Activated CD4-positive, alpha-beta memory T cell treated with anti-CD3 and anti-CD28 coated beads for 36 hours (primary cell): Measurements from ENCODE around the gene SP110. TPM values are rescaled to one million over a fixed set of nuclear protein-coding genes. Genes with fewer than 3 reads are reported as not detected.

Experiments used
- CTCF ChIA-PET: fragments of 350-600 bp; sonication (Branson Sonifier 250); formaldehyde crosslinking; loops from one replicate; lab custom pipeline; 2021; ENCODE audit warnings: antibody characterized with exemption, inconsistent platforms; lab: Charles Lee
- POLR2A ChIA-PET: fragments of 350-600 bp; sonication (Branson Sonifier 250); formaldehyde crosslinking; loops from one replicate; lab custom pipeline; 2021; ENCODE audit warnings: antibody characterized with exemption; lab: Charles Lee
- DNase-seq: peaks from one replicate; pipeline ENCODE4 v3.0.0-alpha.2; 2020
- H3K27ac Mint-ChIP-seq: one replicate; pipeline ENCODE4 v1.8.0; 2021; ENCODE audit warnings: mixed read lengths
- H3K27me3 Mint-ChIP-seq: one replicate; pipeline ENCODE4 v1.8.0; 2021; ENCODE audit warnings: mixed read lengths
- H3K36me3 Mint-ChIP-seq: one replicate; pipeline ENCODE4 v1.8.0; 2021; ENCODE audit warnings: mixed read lengths
- H3K4me1 Mint-ChIP-seq: one replicate; pipeline ENCODE4 v1.8.0; 2021; ENCODE audit warnings: low read depth, mixed read lengths
- H3K4me3 Mint-ChIP-seq: one replicate; pipeline ENCODE4 v1.8.0; 2021; ENCODE audit warnings: mild to moderate bottlenecking, mixed read lengths
- H3K9me3 Mint-ChIP-seq: one replicate; pipeline ENCODE4 v1.8.0; 2021; ENCODE audit warnings: mixed read lengths
- intact Hi-C: fragments of 100-400 bp; cut with micrococcal nuclease; formaldehyde crosslinking; loops from one replicate; pipeline ENCODE4 v1.15.1; 2023
- total RNA-seq, 2 experiments: library from RNA; stranded (reverse); gene quantifications; one replicate each; pipeline ENCODE4 v1.2.3, GENCODE V29; 2021

Gene SP110
- total RNA-seq, 2 experiments from 2014 or later = 91.5 to 94.1 TPM

DNA sequence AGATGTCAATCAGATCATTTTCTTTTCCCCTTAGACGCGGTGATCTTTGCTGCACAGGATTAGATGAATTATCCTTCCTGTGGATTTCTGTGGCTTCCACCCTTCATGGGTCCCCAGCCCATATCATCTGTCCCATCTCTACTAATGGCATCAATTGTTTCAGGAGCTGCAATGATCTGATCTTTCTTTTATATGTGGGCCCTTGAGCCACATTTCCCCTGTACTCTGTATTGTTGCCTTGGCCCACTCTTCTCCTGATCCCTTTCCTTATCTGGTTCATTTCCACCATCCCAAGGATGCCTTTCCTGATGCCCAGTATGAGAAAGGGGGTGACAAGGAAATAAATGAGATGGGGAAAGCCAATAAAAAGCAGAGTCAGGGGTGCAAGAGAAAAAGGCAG, 30.4 kb upstream of the SP110 start:
- no peak overlapping the region for H3K4me3 Mint-ChIP-seq
- peaks cover 2% of the 10 kb centered on the region for H3K4me1 Mint-ChIP-seq
- ChIA-PET POLR2A (no interaction called here), CTCF (interaction anchor here (1.1 kb wide), 1 partner anchor 48 kb away, joined by 3 read pairs; no protein-coding TSS in a partner anchor)
- H3K27me3 Mint-ChIP-seq = no peaks in the 10 kb centered on the region
- intact Hi-C loops = no loop called here
- no peak overlapping the region for H3K27ac Mint-ChIP-seq
- H3K36me3 Mint-ChIP-seq = peaks cover 8% of the 10 kb centered on the region
- DNase-seq = no peak
- H3K9me3 Mint-ChIP-seq = no peaks in the 10 kb centered on the region

DNA sequence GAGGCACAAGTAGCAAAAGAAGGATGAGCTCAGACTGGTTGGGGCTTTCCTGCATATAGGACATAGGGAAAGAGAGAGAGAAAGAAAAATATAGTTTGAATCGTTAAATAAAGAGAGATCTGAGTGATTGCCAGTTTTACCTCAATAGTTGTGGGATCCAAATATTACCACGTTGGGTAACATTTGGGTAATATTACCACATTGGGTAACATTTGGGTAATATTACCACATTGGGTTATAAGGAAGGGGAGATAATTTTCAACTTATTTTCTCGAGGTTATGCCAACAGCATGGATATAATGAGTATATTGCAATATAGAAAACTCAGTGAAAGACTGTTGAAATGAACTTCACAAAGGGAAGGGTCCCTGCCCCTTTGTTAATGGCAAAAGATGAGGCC, 26.4 kb upstream of the SP110 start:
- H3K27me3 Mint-ChIP-seq = no peaks in the 10 kb centered on the region
- peaks cover 25% of the 10 kb centered on the region for H3K36me3 Mint-ChIP-seq
- H3K9me3 Mint-ChIP-seq = no peaks in the 10 kb centered on the region
- ChIA-PET POLR2A (no interaction called here), CTCF (no interaction called here)
- no peak for DNase-seq
- no peak overlapping the region for H3K27ac Mint-ChIP-seq
- no peaks in the 10 kb centered on the region for H3K4me1 Mint-ChIP-seq
- no peak overlapping the region for H3K4me3 Mint-ChIP-seq
- intact Hi-C loops = no loop called here

DNA sequence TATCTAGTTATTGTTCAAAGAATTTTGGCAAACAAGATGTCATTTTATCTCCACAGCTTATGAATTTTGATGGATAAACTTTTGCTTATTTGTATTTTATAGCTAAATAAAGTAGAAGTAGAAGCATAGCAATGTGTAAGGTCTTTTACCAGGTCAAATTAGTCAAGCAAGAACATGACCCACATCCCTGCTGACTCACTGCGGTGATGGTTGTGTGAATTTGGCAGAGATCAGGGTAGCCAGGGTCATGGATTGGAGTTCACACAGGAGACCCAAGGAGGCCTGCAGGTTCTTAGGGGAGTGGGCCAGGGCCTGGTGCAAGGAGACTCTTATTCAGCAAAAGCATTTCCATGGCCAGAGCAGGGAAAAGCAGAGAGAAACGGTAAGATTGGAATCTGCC, 24.4 kb upstream of the SP110 start:
- Mint-ChIP-seq H3K9me3 (no peaks in the 10 kb centered on the region), H3K27ac (no peak overlapping the region), H3K4me1 (no peaks in the 10 kb centered on the region), H3K4me3 (no peak overlapping the region), H3K27me3 (no peaks in the 10 kb centered on the region), H3K36me3 (peaks cover 36% of the 10 kb centered on the region)
- ChIA-PET CTCF (no interaction called here), POLR2A (no interaction called here)
- intact Hi-C loops = no loop called here
- no peak for DNase-seq

DNA sequence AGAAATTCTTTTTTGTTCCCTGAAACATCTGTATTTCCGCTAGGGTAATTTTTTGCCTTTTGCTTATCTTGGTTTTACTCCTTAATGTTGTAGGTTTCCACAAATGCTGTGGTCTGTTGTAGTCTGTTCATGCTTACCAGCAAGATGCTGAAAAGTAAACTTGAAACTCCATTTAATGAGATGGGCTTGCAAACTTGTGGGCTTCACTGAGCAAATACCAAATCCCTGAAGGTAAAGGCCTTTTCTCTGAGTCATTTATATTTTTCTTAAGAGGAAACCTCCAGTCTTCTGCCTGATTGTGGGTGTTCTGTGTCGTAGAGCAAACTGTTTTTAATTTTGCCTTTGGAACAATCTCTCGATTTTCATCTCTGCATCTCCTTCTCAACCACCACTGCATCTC, 15.1 kb upstream of the SP110 start:
- H3K36me3 Mint-ChIP-seq = peaks cover 68% of the 10 kb centered on the region
- peak overlapping the region; percentile 83 for H3K27ac Mint-ChIP-seq
- peak overlapping the region; percentile 23 for H3K4me3 Mint-ChIP-seq
- peaks cover 15% of the 10 kb centered on the region for H3K9me3 Mint-ChIP-seq
- H3K4me1 Mint-ChIP-seq = peaks cover 55% of the 10 kb centered on the region
- intact Hi-C loops = loop anchor here (1.0 to 5.0 kb wide), 6 partner anchors 10 to 112 kb away; partner anchors contain the start of gene SP140
- POLR2A ChIA-PET = no interaction called here
- DNase-seq = no peak
- CTCF ChIA-PET = no interaction called here
- H3K27me3 Mint-ChIP-seq = no peaks in the 10 kb centered on the region

DNA sequence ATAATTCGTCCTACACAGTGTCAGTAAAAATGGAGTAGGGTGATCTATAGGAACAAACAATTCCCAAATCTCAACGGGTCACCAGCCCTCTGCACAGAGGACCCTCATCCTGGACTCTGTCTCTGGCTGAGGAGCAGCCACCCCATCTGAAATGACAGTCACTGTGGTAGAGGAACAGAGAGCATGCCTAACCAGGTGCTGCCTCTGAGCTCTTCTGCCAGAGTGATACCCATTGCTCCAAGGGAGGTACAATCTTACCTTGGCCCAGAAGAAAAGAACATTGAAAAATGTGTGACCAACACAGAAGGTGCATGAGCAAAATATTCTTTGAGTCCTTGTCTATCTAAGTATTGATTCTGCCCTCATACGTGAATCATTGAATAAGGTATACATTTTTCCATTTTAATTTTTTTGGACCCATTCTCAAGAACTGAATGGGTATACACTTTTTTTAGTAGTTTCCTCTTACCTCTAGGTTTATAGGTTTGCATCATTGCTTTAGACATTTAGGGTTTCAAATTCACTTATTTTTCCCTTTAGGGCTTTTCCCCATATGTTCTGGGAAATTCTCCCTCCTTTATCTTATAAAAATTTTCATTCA, 14.4 kb upstream of the SP110 start:
- intact Hi-C loops = loop anchor here (1.0 to 5.0 kb wide), 4 partner anchors 9 to 113 kb away; partner anchors contain the start of gene SP140
- ChIA-PET CTCF (no interaction called here), POLR2A (interaction anchor here (1.1 kb wide), 2 partner anchors 15 to 188 kb away, joined by 3 read pairs; partner anchors contain the start of gene SP110)
- Mint-ChIP-seq H3K36me3 (peaks cover 67% of the 10 kb centered on the region), H3K9me3 (peaks cover 17% of the 10 kb centered on the region), H3K4me3 (peak overlapping the region; percentile 16), H3K27me3 (no peaks in the 10 kb centered on the region), H3K4me1 (peaks cover 58% of the 10 kb centered on the region), H3K27ac (peak overlapping the region; percentile 83)
- DNase-seq = peak; percentile 27

DNA sequence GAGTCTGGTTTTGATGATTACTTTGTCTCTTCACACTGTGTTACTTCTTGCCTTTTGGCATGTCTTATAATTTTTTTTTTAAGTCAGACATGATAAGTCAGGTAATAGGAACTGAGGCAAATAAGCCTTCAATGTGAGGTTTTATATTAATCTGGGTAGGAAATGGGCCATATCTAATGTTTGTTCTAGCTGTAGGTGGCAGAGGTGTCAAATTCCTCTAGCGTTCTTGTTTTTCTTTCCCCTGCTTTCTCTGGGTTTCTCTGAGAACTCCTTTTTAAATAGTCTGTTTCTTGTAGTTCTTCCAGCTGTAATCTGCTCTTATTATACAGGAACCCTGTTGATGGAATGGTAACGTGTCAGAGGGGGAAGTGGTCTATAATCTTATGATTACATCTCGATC, 11.5 kb upstream of the SP110 start:
- no peak for DNase-seq
- Mint-ChIP-seq H3K9me3 (peaks cover 17% of the 10 kb centered on the region), H3K4me1 (peaks cover 71% of the 10 kb centered on the region), H3K27ac (peak overlapping the region; percentile 64), H3K4me3 (peak overlapping the region; percentile 34), H3K27me3 (no peaks in the 10 kb centered on the region), H3K36me3 (peaks cover 58% of the 10 kb centered on the region)
- intact Hi-C loops = loop anchor here (5.0 kb wide), 1 partner anchor 116 kb away; no protein-coding TSS in a partner anchor
- ChIA-PET CTCF (no interaction called here), POLR2A (no interaction called here)

DNA sequence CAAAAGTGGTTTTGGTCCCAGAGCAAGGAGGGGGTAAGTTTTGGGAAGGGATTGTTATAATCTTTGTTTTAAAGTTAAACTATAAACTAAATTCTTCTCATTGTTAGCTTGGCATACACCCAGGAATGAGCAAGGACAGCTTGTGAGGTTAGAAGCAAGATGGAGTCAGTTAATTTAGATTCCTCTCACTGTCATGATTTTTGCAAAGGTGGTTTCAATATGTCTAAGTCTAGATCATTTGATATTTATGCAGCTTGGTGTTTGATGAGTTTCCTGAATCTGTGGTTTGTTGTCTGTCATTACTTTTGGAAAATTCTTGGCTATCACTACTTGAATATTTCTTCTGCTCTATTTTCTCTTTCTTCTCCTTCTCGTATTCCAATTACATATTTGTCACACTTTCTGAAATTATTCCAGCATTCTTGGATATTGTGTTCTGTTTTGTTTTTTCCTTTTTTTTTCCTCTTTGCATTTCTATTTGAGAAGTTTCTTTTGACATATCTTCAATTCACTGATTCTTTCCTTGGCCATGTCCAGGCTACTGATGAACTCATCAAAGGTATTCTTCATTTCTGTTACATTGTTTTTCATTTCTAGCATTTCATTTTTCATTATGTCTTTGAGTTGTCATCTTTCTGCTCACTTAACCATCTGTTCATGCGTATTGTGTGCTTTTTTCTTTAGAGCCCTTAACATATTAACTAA, 10.9 kb upstream of the SP110 start:
- intact Hi-C loops = loop anchor here (5.0 kb wide), 1 partner anchor 117 kb away; no protein-coding TSS in a partner anchor
- H3K27me3 Mint-ChIP-seq = no peaks in the 10 kb centered on the region
- peaks cover 66% of the 10 kb centered on the region for H3K4me1 Mint-ChIP-seq
- CTCF ChIA-PET = interaction anchor here (0.9 kb wide), 1 partner anchor 163 kb away, joined by 3 read pairs; no protein-coding TSS in a partner anchor
- peak overlapping the region; percentile 64 for H3K27ac Mint-ChIP-seq
- H3K36me3 Mint-ChIP-seq = peaks cover 54% of the 10 kb centered on the region
- H3K9me3 Mint-ChIP-seq = peaks cover 17% of the 10 kb centered on the region
- peak overlapping the region; percentile 65 for H3K4me3 Mint-ChIP-seq
- POLR2A ChIA-PET = interaction anchor here (0.8 to 1.1 kb wide), 3 partner anchors 23 to 97 kb away, joined by 3 to 4 read pairs (median 3); no protein-coding TSS in a partner anchor
- DNase-seq = no peak

DNA sequence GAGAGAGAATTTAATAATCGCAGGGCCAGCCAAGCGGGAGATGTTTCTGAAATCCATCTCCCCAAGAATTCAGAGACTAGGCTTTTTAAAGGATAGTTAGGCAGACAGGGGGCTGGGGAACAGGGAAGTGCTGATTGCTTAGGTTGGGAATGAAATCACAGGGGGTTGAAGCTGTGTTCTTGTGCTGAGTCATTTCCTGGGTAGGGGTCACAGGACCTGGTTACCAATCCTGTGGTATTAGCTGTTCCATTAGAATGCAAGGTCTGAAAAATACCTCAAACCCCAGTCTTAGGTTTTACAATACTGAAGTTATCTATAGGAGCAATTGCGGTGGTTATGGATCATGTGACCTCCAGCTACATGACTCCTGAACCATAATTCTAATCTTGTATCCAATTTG, 10.3 kb upstream of the SP110 start:
- intact Hi-C loops = loop anchor here (5.0 kb wide), 1 partner anchor 117 kb away; no protein-coding TSS in a partner anchor
- DNase-seq = no peak
- peak overlapping the region; percentile 65 for H3K4me3 Mint-ChIP-seq
- POLR2A ChIA-PET = interaction anchor here (0.8 to 1.1 kb wide), 3 partner anchors 24 to 98 kb away, joined by 3 to 4 read pairs (median 3); no protein-coding TSS in a partner anchor
- no peaks in the 10 kb centered on the region for H3K27me3 Mint-ChIP-seq
- H3K27ac Mint-ChIP-seq = peak overlapping the region; percentile 64
- peaks cover 17% of the 10 kb centered on the region for H3K9me3 Mint-ChIP-seq
- CTCF ChIA-PET = interaction anchor here (0.9 kb wide), 1 partner anchor 163 kb away, joined by 3 read pairs; no protein-coding TSS in a partner anchor
- H3K36me3 Mint-ChIP-seq = peaks cover 48% of the 10 kb centered on the region
- H3K4me1 Mint-ChIP-seq = peaks cover 64% of the 10 kb centered on the region

DNA sequence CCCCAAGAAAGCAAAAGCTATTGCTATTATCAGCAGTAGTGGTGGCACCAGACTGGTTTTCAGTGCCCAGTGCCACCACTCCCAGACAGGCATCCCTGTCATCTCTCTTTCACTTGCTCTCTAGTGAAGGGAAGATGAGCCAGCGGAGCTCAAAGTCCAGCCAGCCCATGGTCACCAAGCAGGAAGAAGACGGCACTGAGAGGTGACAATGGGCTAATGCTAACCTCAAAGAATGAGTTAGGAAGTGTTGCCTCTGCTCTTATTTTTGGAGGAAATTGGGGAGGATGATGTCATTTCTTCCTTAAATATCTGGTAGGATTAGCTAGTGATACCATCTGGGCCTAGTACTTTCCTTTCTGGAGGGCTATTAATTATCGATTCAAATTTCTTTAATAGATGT, 7.4 kb upstream of the SP110 start:
- Mint-ChIP-seq H3K4me3 (peak overlapping the region; percentile 92), H3K27ac (peak overlapping the region; percentile 90), H3K27me3 (no peaks in the 10 kb centered on the region), H3K4me1 (peaks cover 69% of the 10 kb centered on the region), H3K36me3 (peaks cover 46% of the 10 kb centered on the region), H3K9me3 (peaks cover 17% of the 10 kb centered on the region)
- DNase-seq = peak; percentile 29
- ChIA-PET POLR2A (interaction anchor here (0.7 to 1.0 kb wide), 3 partner anchors 27 to 99 kb away, joined by 3 read pairs; partner anchors contain the start of gene SP140L), CTCF (interaction anchor here (0.5 to 1.9 kb wide), 5 partner anchors 25 to 385 kb away, joined by 3 to 5 read pairs (median 4); no protein-coding TSS in a partner anchor)
- intact Hi-C loops = loop anchor here (5.0 to 10.0 kb wide), 4 partner anchors 218 to 568 kb away; partner anchors contain the start of genes CAB39, FBXO36 and TRIP12

DNA sequence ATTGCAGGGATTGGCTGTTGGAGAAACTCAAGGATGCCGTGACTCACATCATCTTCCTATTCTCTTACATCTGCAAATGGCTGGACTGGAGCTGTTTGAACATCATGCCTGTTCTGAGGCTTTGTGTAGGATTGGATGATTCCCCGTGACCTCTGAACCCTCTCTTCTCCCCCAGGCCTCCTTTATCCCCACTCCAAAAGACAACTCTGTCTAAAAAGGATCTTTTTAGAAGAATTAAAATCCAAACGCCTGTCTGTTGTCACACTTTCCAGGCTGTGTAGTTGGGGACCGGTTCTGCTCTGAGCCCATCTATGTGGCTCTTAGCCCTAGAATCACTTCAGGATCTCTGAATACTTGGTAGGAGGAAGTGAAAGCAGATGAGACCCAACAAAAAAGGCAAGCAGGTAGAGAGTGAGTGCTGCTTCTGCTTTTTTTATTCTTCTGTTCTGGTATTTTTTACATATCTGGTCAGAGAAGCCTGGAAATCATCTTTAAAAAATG, 6.3 kb upstream of the SP110 start:
- Mint-ChIP-seq H3K27me3 (no peaks in the 10 kb centered on the region), H3K36me3 (peaks cover 36% of the 10 kb centered on the region), H3K4me1 (peaks cover 63% of the 10 kb centered on the region), H3K27ac (peak overlapping the region; percentile 97), H3K4me3 (peak overlapping the region; percentile 89), H3K9me3 (peaks cover 13% of the 10 kb centered on the region)
- ChIA-PET CTCF (interaction anchor here (1.2 kb wide), 1 partner anchor 488 kb away, joined by 3 read pairs; no protein-coding TSS in a partner anchor), POLR2A (interaction anchor here (0.6 to 2.0 kb wide), 8 partner anchors 21 to 568 kb away, joined by 3 to 12 read pairs (median 4); partner anchors contain the start of gene SP140L)
- intact Hi-C loops = loop anchor here (5.0 to 10.0 kb wide), 4 partner anchors 219 to 569 kb away; partner anchors contain the start of genes CAB39, FBXO36 and TRIP12
- peak; percentile 33 for DNase-seq

DNA sequence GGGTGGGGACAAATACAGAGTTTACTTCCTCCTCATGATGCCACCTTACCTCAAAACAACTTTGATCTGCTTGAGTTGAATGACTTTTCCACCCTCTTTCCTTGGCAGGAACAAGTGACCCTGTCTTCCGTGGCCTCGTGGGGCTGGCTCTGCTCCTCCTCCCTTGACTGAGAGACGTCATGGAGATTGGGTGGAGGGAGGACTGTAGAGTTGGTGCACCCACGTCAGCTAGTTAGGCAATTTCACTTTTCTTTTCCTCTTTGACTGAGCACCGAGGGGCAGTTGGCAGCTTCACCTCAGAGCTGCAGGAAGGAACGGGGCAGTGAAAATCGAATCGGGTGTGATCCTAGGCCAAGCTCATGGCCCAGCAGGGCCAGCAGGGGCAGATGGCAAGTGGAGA, 5.7 kb upstream of the SP110 start, which contains the start of gene SP140:
SP140 (plus strand) TSS at position 251 of the 400 bp plus-strand sequence; CDS start at position 360, 109 bp downstream.
- H3K4me3 Mint-ChIP-seq = peak within 1 kb of the TSS; percentile 89
- H3K9me3 Mint-ChIP-seq = peaks cover 7% of the 10 kb centered on the region
- CTCF ChIA-PET = interaction anchor here (1.2 to 1.3 kb wide), 2 partner anchors 23 to 489 kb away, joined by 3 read pairs; no protein-coding TSS in a partner anchor
- peak; percentile 92 for DNase-seq
- intact Hi-C loops = loop anchor here (1.0 to 10.0 kb wide), 7 partner anchors 9 to 569 kb away; partner anchors contain the start of genes CAB39, FBXO36 and TRIP12
- H3K4me1 Mint-ChIP-seq = peaks cover 58% of the 10 kb centered on the region
- no peaks in the 10 kb centered on the region for H3K27me3 Mint-ChIP-seq
- peak within 1 kb of the TSS; percentile 97 for H3K27ac Mint-ChIP-seq
- POLR2A ChIA-PET = interaction anchor here (0.6 to 2.0 kb wide), 9 partner anchors 10 to 569 kb away, joined by 3 to 12 read pairs (median 4); partner anchors contain the start of gene SP140L
- H3K36me3 Mint-ChIP-seq = peaks cover 30% of the 10 kb centered on the region
